Embryonic facial prominence (tissue), 1 donor: Measurements from ENCODE around the gene SKP1.
"Not testable (repeated sequence)": the region's sequence is repeated elsewhere in the genome, so short reads cannot be mapped to it uniquely, and the experiment has no call there.

Source experiments
- DNase-seq: peaks from one replicate; pipeline ENCODE4 v3.0.0-alpha.2; 2016; ENCODE audit errors: extremely low spot score

Gene SKP1

DNA sequence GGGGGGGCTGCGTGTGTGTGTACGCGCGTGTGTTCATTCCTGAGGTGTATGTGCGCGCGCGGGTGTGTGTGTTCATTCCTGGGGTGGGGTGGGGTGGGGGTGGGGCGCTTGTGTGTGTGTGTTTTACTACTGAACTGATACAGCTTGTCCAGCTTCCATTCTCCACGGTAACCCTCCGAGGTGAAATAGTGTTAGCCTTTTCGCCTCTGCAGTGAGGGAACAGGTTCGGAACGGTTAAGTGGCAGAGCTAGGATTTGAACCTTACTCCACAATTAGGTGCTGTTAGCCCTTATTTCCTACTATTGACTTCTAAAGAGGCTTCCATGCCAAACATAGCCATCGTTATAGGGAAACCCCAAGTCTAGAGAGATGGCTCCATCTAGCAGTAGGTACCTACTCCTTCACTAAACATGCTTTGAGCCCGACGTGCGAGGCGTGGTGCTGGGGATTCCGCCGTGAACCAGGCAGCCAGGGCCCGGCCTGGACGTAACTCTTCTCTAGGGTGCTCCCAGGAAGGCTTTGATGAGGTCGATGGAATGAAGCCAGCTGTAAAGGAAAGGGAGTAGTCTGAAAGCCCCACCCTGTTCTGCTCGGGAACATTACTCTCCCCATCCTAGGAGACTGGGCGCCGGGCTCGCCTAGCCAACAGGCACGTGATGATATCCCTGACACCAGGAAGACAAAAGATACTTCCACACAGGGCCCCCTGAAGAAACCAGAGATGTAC is 782 bp upstream of the SKP1 start:
- DNase-seq = peak; percentile 20

- peak; percentile 7 for DNase-seq
Measured at GRCh38 chr5:134175921-134176510, 734 bp downstream of the SKP1 start.

DNA sequence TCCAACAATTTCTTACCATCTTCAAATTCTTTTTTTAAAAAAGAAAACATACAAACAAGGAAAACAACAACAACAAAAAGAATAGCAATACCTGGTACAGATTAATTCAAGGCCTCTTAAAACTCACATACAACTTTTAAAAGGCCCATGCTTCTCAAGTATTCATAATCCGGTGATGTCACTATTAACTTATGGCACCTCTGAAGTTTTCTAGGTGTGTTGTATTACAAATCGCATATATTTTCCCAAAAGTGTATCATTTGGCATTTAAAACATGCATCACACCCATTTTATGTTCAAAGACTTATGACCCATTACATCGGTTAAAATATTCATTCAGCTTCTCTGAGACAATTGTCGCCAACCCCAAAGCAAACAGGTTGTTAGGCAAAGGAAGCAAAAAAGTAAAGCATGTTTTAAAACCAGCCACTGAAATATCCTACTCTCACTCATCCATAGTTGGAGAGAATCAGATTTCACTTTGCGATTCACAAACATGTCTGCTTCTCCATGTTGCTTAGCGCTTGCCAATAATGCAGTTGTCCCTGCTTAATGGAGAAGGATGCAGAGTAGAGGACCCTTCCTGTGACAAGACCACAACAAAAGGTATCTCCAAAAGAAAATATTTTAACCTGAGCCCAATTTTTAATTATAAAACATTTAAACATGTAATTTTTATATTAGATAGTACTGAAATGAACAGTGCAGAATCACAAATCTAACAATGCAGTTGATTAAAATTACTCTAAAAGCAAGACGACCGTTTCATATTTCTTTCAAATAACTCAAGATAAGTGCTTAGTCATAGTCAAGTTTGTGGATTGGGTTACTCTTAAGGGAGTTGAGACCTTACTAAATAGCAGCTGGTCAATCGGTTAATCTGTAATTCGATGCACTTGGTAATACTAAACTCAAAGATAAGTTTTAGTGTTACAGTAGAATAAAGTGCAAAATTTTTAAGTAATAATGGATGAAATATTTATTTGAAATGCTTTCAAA is 1.6 kb downstream of the SKP1 start:
- DNase-seq = no peak

DNA sequence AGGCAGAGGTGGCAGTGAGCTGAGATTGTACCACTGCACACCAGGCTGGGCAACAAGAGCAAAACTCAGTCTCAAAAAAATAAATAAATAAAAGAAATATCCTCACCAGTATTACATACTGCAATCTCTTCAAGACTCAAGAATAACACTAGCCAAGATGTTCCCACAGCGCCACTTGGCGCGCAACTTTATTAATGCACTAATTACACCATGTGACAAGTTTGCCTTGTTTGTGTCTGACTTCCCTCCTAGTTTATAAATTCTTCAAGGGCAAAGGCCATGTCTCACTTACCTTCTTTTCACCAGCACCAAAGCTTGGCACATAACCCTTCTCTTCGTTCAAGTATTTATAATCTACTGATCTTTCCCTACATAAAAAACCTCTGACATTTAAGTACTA is 4.8 kb downstream of the SKP1 start:
- no peak for DNase-seq

- DNase-seq = no peak
Measured at GRCh38 chr5:134162592-134162991, 14.2 kb downstream of the SKP1 start.

DNA sequence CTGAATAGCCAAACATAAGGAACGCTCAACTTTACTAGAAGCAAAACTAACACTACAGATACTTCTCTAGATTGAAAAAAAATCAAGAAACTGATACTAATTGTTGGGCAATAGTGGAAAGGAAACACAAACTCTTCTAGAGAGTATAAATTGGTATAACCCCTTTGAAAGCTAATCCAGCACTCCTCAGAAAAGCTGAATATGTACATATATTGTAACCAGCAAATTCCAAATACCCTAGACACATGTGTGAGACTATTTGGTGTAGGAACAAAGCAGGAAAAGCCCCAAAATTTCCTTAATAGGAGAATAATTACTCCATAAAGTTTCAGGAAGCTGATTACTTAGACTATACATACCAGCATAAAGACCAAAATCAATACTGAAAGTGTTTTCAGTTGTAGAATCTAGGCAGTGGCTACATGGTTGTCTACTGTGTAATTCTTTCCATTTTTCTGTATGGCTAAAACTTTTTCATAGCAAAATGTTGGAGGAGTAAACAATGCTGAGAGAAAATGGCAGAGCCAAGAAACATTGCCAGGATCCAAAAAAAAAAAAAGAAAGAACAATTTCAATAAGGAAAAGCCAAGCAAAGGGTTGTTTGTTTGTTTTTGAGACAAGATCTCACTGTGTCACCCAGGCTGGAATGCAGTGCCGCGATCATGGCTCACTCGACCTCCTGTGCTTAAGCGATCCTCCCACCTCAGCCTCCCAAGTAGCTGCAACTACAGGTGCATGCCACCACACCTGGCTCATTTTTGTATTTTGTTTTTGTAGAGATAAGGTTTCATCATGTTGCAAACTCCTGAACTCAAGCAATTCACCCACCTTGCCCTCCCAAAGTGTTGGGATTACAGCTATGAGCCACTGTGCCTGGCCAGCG is 15.0 kb downstream of the SKP1 start:
- DNase-seq = no peak

GRCh38 chr5:134153657-134154056 is 23.1 kb downstream of the SKP1 start:
- no peak for DNase-seq

DNA sequence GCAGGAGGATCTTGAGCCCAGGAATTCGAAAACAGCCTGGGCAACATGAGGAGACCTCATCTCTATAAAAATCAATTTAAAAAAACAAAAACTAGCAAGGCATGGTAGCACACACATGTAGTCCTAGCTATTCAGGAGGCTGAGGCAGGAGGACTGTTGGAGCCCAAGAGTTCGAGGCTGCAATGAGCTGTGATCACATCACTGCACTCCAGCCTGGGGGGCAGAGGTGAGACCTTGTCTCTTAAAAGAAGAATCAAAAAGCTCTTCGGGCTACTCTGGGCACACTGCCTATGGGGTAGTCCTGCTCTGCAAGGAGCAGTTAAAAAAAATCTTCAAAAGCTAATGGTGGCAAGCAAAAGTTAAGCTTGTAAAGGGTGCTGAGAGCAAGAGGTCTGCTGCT is 23.5 kb downstream of the SKP1 start:
- no peak for DNase-seq

GRCh38 chr5:134152173-134152832 is 24.4 kb downstream of the SKP1 start:
- DNase-seq = not testable (repeated sequence)

DNA sequence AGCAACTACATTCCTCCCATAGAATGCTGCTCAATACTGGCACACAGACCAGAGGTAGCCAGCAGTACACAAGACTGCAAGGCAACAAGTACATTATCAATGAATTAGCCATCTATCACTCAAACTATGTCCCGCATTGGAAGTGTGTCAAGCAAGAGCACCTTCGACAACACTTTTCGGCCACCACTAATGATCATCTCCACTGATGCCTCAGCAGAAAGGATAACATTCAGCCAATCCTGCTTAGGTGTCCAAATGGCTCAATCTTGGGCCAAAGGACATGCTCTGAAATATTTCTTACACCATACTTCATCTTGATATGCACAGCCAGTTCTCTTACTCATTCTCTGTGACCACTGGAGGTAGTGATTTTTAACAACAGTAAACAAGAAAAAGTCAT is 25.0 kb downstream of the SKP1 start:
- DNase-seq = no peak

GRCh38 chr5:134149571-134150303 is 27.0 kb downstream of the SKP1 start:
- no peak for DNase-seq

GRCh38 chr5:134148986-134149539 is 27.7 kb downstream of the SKP1 start:
- DNase-seq = no peak

GRCh38 chr5:134148316-134148715 is 28.4 kb downstream of the SKP1 start:
- DNase-seq = no peak

DNA sequence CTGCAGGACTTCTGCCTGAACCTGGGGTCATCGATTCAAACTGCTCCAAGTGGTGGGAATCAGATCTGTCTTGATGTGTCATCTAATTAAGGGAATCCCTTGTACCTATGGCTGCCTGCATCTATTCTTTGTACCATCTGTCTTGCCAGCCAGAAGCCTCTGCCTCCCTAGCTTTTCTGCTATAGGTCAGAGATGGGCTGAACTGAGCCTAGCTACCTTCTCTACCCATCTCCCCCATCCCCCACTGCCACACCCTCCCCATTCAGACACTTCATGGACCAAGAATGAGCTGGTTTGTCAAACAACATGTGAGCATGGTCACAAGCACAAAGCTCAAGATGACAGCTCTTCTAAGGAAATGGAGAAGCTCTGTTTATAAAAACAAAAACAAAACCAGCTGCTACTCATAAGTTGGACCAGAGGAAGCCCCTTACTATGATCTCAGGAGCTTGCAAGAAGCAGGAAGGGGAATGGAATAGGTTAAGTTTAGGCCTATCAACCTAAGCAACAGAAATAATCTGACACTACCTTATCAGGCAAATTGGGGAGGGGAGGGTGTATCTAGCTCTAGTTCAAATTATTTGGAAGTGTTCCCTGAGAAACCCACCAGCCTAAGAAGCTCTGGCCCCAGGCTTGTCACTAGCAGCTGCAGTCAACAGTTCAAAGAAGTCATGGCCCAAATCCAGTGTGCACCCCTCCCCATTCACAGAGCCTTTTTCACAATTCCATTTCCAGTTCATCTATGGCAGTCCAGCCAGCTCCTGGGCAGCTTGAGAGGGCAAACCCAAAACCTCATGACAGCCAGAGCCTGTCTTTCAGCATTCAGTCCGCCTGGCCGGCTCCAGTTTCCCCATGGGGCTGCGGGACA is 29.9 kb downstream of the SKP1 start:
- no peak for DNase-seq

DNA sequence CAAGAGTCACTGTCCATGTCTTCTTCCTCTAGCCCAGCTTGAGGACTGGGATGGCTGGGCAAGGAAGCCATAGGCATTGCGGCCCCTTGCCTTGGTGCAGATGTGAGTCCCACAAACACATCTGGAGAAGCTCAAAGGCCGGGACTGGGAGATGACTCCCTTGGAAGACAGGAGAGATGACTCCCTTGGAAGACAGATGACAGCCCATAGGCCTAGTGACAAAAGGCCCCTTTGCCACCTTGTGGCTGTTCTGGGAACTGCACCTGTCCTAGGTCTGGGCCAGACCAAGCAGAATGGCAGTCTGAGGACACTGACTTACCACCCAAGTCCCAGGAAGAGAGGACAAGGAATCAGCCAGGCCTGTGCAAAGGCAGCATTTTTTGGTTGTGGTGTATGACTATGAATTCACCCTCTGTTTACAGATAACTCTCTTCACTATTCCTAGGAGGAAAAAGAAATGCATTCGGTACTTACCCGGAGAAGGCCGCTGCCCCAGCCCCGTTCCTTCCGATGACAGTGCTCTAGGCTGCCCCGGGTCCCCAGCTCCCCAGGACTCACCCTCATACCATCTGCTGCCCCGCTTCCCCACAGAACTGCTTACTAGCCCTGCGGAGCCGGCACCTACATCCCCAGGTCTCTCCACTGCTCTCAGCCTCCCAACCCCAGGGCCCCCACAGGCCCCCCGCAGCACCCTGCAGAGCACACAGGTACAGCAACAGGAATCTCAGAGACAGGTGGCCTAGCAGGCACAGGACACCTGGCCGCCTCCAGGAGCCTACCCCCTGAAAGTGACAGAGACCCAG is 30.8 kb downstream of the SKP1 start:
- no peak for DNase-seq

GRCh38 chr5:134145041-134145757 is 31.6 kb downstream of the SKP1 start:
- no peak for DNase-seq
